Subcutaneous adipose tissue (tissue), 4 donors: Measurements from ENCODE around the gene ATP23. TPM values are rescaled to one million over a fixed set of nuclear protein-coding genes. Genes with fewer than 3 reads are reported as not detected.

Experiments used
- total RNA-seq, 4 donors: library from RNA; depleted of rRNA; stranded (reverse); fragments of >200 nt; gene quantifications; one replicate each; pipeline ENCODE4 v1.1.0, GENCODE V29; 2016
- TF ChIP-seq, protein P1 (sequence below): fragments of 450-650 bp; IDR thresholded peaks from one replicate; pipeline ENCODE4 v1.5.1; 2016; ENCODE audit warnings: low read depth, mild to moderate bottlenecking, control low read depth, antibody characterized with exemption, moderate library complexity

The ATP23 gene
- total RNA-seq, 4 donors from 2014 or later: 12.9 to 44.6 (median 28.5) TPM

DNA sequence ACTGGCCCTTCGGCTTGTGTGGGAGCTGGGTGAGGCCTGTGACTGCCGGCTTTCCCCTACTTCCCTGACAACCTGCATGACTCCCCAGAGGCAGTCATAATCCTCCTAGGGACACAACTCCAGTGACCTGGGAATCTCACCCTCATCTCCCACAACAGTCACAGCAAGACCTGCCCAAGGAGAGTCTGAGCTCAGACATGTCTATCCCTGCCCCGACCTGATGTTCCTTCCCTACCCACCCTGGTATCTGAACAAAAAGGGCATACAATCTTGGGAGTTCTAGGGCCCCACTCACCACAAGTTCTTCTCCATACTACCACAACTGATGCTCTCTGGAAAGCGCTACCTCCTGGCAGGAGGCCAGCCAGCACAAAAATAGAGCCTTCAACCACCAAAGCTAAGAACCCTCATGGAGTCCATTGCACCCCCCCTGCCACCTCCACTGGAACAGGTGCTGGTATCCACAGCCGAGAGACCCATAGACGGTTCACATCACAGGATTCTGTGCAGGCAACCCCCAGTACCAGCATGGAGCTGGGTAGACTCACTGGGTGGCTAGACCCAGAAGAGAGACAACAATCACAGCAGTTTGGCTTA, 16.8 kb downstream of the ATP23 start:
- TF ChIP-seq, protein P1, sequence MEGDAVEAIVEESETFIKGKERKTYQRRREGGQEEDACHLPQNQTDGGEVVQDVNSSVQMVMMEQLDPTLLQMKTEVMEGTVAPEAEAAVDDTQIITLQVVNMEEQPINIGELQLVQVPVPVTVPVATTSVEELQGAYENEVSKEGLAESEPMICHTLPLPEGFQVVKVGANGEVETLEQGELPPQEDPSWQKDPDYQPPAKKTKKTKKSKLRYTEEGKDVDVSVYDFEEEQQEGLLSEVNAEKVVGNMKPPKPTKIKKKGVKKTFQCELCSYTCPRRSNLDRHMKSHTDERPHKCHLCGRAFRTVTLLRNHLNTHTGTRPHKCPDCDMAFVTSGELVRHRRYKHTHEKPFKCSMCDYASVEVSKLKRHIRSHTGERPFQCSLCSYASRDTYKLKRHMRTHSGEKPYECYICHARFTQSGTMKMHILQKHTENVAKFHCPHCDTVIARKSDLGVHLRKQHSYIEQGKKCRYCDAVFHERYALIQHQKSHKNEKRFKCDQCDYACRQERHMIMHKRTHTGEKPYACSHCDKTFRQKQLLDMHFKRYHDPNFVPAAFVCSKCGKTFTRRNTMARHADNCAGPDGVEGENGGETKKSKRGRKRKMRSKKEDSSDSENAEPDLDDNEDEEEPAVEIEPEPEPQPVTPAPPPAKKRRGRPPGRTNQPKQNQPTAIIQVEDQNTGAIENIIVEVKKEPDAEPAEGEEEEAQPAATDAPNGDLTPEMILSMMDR: no peak

DNA sequence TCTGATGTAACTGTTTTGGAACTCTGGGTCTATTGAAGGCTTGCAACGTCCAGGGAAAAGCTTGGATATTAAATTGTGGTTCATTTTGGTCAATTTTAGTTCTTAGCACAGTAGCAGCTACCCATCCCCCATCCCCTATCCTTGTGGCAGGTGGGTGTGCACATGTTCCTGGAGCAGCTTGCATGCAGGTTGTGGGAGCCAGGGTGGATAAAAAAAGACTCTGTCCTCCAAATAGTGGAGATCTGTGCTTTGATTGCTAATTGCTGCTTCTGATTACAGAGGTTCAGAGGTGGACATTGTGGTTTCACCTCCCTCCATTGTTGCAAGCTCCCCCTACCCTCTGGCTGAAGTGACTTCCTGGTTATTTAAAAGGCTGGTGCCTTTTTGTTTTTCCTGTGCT, 23.1 kb downstream of the ATP23 start:
- TF ChIP-seq, protein P1: no peak

DNA sequence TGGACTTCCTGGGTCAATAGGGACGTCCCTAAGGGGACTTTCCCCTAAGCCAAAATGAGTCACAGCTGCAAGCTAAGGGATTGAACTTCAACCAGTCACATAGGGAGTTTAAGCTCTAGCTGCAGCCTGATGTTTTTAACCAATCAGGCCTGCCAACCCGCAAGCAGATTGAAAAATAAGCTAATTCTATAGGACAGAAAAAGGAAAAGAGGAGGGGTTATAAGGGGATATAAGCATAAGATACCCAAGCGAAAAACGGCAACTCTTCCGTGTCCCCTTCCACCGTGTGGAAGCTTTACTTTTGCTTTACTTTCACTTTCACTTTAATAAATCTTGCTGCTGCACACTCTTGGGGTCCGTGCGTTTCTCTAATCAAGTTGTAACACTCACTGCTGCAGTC, 24.4 kb downstream of the ATP23 start:
- TF ChIP-seq, protein P1: no peak

DNA sequence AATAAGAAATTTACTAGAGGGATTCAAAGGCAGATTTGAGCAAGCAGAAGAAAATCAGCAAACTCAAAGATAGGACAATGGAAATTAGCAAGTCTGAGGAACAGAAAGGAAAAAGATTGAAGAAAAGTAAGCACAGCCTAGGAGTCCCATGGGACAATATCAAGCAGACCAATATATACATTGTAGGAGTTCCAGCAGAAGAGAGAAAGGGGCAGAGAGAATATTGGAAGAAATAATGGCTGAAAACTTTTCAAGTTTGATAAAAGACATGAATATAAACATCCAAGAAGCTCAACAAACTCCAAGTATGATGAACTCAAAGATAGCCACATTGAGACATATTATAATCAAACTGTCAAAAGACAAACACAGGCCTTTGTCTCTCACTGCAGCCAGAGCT, 25.2 kb downstream of the ATP23 start:
- TF ChIP-seq, protein P1: no peak

DNA sequence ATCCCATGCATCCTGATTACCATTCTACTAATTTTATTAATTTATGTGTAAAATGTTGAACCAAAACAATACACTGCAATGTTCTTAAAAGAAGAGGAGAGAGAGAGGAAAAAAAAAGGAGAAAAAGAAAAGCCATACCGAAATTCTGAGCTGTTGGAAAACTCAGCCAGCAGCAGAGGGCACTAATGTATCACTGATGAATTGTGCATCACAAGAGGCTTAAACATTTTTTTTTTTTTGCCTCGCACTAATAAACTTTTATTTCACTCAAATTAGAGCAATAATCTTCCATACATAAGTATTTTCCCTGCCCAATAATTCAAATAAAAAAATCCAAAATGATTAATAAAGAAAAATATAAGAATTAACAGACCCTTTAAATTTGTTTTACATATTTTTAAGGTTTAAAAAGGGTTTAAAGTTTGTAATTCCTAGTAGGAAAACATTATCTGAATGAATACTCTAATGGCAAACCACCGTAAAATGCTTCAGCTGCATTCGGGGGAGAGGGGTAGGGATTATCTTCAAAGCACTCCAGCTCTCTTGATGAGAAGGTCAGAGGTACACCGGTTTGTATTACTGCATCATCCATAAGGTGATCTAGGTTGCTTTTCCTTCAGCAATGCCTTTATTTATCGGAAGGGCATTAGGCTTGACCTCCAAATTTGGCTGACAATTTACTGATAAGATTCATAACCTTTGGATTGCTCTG, 41.9 kb downstream of the ATP23 start:
- TF ChIP-seq, protein P1: no peak

DNA sequence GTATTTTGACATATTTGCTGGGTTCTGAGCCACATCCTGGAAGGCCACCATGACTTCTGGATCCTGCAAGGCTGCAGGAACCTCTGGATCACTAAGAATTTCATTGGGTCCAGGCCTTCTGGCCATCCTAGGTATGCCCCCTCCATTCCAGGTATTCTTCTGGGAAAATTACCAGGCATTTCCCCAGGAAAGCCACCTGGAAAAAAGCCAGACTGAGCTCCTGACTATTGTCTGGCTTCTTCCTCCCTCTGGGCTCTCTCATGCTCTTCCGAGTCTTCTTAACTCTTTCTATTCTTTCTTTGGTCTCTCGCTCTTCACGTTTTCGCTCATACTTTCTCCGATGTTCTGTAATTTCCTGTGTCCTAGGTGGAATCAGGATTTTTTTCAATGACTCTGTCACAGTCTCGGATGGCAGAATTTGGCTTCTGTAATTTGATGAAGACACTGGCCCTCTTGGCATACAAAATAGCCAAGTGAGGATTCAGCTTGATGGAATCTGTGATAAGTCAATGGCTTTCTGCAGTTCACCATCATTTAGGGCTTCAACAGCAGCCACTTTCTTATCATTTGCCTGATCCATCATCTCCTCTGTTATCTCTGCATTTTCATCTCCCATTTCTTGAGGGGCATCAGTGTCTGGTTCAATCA, 42.6 kb downstream of the ATP23 start:
- TF ChIP-seq, protein P1: no peak

DNA sequence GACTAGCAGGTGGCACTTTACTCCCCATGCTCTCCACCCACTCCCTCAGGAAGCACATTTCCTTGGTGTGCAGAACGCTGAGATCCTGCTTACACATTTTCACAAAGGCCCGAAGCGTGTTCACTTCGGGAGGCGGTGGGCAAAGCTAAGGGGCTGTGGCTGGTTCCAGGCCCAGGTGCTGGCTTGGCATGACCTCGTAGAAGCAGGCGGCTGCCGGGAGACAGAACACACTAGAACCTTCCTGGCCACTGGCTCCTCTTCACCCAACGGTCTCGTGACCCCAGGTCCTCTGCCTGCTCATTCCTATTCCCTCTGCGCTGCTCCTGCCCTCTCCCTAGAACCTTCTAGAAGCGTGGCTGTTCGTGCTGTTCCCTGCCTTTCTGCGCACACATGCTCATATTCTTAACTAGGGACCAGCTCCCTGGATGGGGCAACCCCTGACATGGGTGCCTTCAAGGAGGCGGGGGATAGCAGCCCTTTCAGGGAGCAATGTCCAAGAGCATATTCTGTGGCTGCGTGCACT, 43.3 kb downstream of the ATP23 start:
- TF ChIP-seq, protein P1: no peak
